Heart left ventricle (tissue), 16 donors: ENCODE data around the gene OR51Q1. TPM values are rescaled to one million over a fixed set of nuclear protein-coding genes. Genes with fewer than 3 reads are reported as not detected.

Source experiments
- ATAC-seq, 4 donors: fragments of 200-7000 bp; cut with Tn5 transposase; one replicate each; pipeline ENCODE4 v1.9.1; 2020 to 2022; ENCODE audit warnings: moderate library complexity in 4 of 4, mild to moderate bottlenecking in 3 of 4, moderate number of reproducible peaks in 1 of 4
- DNase-seq, 5 donors: peaks; one replicate each; pipeline ENCODE4 v3.0.0-alpha.2; 2020
- H3K27ac ChIP-seq, 12 donors: fragments of 200-600 bp; sonication (generic) in 4 of 12; one replicate each; pipeline versions ENCODE4 v1.5.0 to v1.8.0; 2016 to 2022; ENCODE audit warnings: mild to moderate bottlenecking in 2 of 12
- H3K27me3 ChIP-seq, 9 donors: fragments of 200-600 bp; sonication (generic) in 2 of 9; one replicate each; pipeline versions ENCODE4 v1.5.1 to v1.8.0; 2016 to 2022; ENCODE audit warnings: mild to moderate bottlenecking in 3 of 9
- H3K36me3 ChIP-seq, 9 donors: fragments of 200-600 bp; sonication (generic) in 2 of 9; one replicate each; pipeline versions ENCODE4 v1.5.0 to v1.8.0; 2018 to 2022; ENCODE audit warnings: mild to moderate bottlenecking in 2 of 9
- H3K4me1 ChIP-seq, 12 donors: fragments of 200-600 bp; sonication (generic) in 4 of 12; one replicate each; pipeline versions ENCODE4 v1.5.0 to v1.8.0; 2016 to 2022; ENCODE audit warnings: mild to moderate bottlenecking in 3 of 12
- H3K4me3 ChIP-seq, 12 donors: fragments of 200-600 bp; sonication (generic) in 4 of 12; one replicate each; pipeline versions ENCODE4 v1.5.0 to v1.8.0; 2017 to 2022; ENCODE audit warnings: mild to moderate bottlenecking in 9 of 12, moderate library complexity in 4 of 12
- H3K9me3 ChIP-seq, 12 donors: fragments of 200-600 bp; sonication (generic) in 4 of 12; one replicate each; pipeline versions ENCODE4 v1.5.0 to v1.8.0; 2016 to 2022; ENCODE audit warnings: mild to moderate bottlenecking in 1 of 12
- POLR2A ChIP-seq, 2 donors: fragments of 450-650 bp; IDR thresholded peaks; one replicate each; pipeline ENCODE4 v1.6.1; 2017; ENCODE audit warnings: antibody characterized with exemption in 2 of 2, mild to moderate bottlenecking in 2 of 2, moderate library complexity in 2 of 2
- WGBS, 4 donors: extraction: QIAGEN DNeasy Blood & Tissue Kit in 2 of 4; methylation state at CpG; one replicate each; pipeline versions ENCODE4 v1.1.5 to v1.1.7; 2013 to 2018; 5-methylcytosine and 5-hydroxymethylcytosine counted together
- intact Hi-C, 10 donors: fragments of 100-400 bp; cut with DNase I; formaldehyde crosslinking; loops; one replicate each; pipeline versions ENCODE4 v1.11.1 to v1.14.2; 2022
- polyA plus RNA-seq, 2 donors: library from polyadenylated mRNA; stranded (reverse); fragments of 200-250 nt; gene quantifications; one replicate each; pipeline ENCODE4 v1.2.3, GENCODE V29; 2013
- total RNA-seq, 9 donors: library from RNA; depleted of rRNA in 2 of 9; stranded (reverse); fragments of >200 nt in 2 of 9; fragmentation: NEBNext Ultra II Directional in 3 of 9; extraction: Animal tissue kit (Norgen Biotek cat#: 25700) in 3 of 9; gene quantifications; one replicate each; pipeline versions ENCODE4 v1.1.0 to v1.2.4, GENCODE V29; 2016 to 2023
- TF ChIP-seq, protein P1 (sequence below), 12 donors: fragments of 200-600 bp; sonication (generic) in 4 of 12; IDR thresholded peaks; one replicate each; pipeline versions ENCODE4 v1.5.0 to v1.8.0; 2018 to 2022; ENCODE audit warnings: antibody characterized with exemption in 12 of 12, mild to moderate bottlenecking in 5 of 12
- donor health status: ischemic (EF 13 %, LVEDD 7.1; RV severe dilation, severe dysfunction).
- donor health status: healthy with polysubstance abuse.
- donor health status: DM: no; HTN: yes; CAD: no.
- donor health status: DM: no; HTN: no; CAD: no.
- donor health status: ischemic (EF 25% LVEDD 6.9; RV normal size, moderate dysfunction).
- donor health status: ischemic (EF 25% LVEDD 5.7; RV mildly dilated, moderate dysfunction).
- donor health status: healthy.
- donor health status: DM: yes; HTN: yes; CAD: no.
- donor health status: ischemic (EF 35%, LVEDD 5.7; RV mildly dilated, moderate dysfunction).
- donor health status: nonischemic (EF 11% LVEDD 7.7; RV severe dilation, severe dysfunction).
- donor health status: DM: yes; HTN: yes; CAD: no.
- donor health status: PGD.
- donor health status: ischemic (EF 29% LVEDD 5.4; RV normal size, mild dysfunction).
- donor health status: nonischemic (EF 23%, LVEDD 6.1; RV moderate dilation, normal function).

OR51Q1 gene
- total and polyA plus RNA-seq, 11 donors: not detected

GRCh38 chr11:5390210-5390609 lies 31.7 kb upstream of the OR51Q1 start:
- intact Hi-C loops: no loop called here
- Histone ChIP-seq H3K27me3 (no peaks in the 10 kb centered on the region), H3K4me1 (no peaks in the 10 kb centered on the region), H3K4me3 (no peak overlapping the region), H3K36me3 (no peaks in the 10 kb centered on the region), H3K27ac (no peak overlapping the region), H3K9me3 (no peaks in the 10 kb centered on the region)
- 58 to 71% (median 64%) methylated on average over 2 of the region's 2 CpGs for WGBS, 4 donors
- no peak for DNase-seq
- TF ChIP-seq, protein P1, sequence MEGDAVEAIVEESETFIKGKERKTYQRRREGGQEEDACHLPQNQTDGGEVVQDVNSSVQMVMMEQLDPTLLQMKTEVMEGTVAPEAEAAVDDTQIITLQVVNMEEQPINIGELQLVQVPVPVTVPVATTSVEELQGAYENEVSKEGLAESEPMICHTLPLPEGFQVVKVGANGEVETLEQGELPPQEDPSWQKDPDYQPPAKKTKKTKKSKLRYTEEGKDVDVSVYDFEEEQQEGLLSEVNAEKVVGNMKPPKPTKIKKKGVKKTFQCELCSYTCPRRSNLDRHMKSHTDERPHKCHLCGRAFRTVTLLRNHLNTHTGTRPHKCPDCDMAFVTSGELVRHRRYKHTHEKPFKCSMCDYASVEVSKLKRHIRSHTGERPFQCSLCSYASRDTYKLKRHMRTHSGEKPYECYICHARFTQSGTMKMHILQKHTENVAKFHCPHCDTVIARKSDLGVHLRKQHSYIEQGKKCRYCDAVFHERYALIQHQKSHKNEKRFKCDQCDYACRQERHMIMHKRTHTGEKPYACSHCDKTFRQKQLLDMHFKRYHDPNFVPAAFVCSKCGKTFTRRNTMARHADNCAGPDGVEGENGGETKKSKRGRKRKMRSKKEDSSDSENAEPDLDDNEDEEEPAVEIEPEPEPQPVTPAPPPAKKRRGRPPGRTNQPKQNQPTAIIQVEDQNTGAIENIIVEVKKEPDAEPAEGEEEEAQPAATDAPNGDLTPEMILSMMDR (IDR thresholded peaks at IDR 0.05): no peak
- no peak for TF ChIP-seq POLR2A (IDR thresholded peaks at IDR 0.05)
- no peak for ATAC-seq

- H3K4me1 ChIP-seq: no peaks in the 10 kb centered on the region
- ATAC-seq (no peak), DNase-seq (no peak)
- H3K27ac ChIP-seq: no peak overlapping the region
- H3K4me3 ChIP-seq: no peak overlapping the region
- no peaks in the 10 kb centered on the region for H3K36me3 ChIP-seq
- no peaks in the 10 kb centered on the region for H3K27me3 ChIP-seq
- intact Hi-C loops: no loop called here
- no peaks in the 10 kb centered on the region for H3K9me3 ChIP-seq
- no peak for TF ChIP-seq POLR2A (IDR thresholded peaks at IDR 0.05)
- TF ChIP-seq, protein P1 (IDR thresholded peaks at IDR 0.05): no peak
Observed at GRCh38 chr11:5394091-5394490, 27.8 kb upstream of the OR51Q1 start.

- ATAC-seq (no peak), DNase-seq (no peak)
- Histone ChIP-seq H3K36me3 (no peaks in the 10 kb centered on the region), H3K27me3 (no peaks in the 10 kb centered on the region), H3K9me3 (no peaks in the 10 kb centered on the region), H3K4me1 (no peaks in the 10 kb centered on the region), H3K4me3 (no peak overlapping the region), H3K27ac (no peak overlapping the region)
- TF ChIP-seq POLR2A (IDR thresholded peaks at IDR 0.05): no peak
- TF ChIP-seq, protein P1 (IDR thresholded peaks at IDR 0.05): no peak
- intact Hi-C loops: no loop called here
Observed at GRCh38 chr11:5398936-5399335, 23.0 kb upstream of the OR51Q1 start.

DNA sequence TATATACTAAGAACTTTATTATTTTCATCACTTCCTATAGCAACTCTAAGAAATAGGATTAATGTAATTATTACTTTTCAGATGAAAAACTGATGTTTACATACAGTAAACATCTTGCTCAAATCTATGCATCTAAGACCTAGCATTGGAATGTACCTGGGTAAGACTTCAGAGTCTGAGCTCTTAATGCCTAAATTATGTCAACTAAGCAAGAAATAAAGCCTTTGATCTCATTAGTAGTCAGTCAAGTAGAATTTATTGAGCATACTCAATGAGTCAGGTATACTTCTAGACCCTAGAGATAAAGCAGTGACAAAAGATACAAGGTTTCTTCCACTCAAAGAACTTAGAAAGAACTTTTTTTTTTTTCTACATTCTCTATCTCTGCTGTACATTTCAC lies 16.7 kb upstream of the OR51Q1 start:
- H3K27me3 ChIP-seq: peaks cover 0 to 4% (median 0%) of the 10 kb centered on the region in 9 donors
- no peak overlapping the region for H3K4me3 ChIP-seq
- no peaks in the 10 kb centered on the region for H3K36me3 ChIP-seq
- ATAC-seq (no peak), DNase-seq (no peak)
- TF ChIP-seq, protein P1 (IDR thresholded peaks at IDR 0.05): no peak
- no peak for TF ChIP-seq POLR2A (IDR thresholded peaks at IDR 0.05)
- H3K4me1 ChIP-seq: no peaks in the 10 kb centered on the region
- intact Hi-C loops: no loop called here
- no peak overlapping the region for H3K27ac ChIP-seq
- no peaks in the 10 kb centered on the region for H3K9me3 ChIP-seq
